ENCODE results near the gene MMP25. TPM values are rescaled to one million over a fixed set of nuclear protein-coding genes. Genes with fewer than 3 reads are reported as not detected.

MMP25 gene
- total RNA-seq, 1 experiment from 2014 or later, result 0.11 TPM

DNA sequence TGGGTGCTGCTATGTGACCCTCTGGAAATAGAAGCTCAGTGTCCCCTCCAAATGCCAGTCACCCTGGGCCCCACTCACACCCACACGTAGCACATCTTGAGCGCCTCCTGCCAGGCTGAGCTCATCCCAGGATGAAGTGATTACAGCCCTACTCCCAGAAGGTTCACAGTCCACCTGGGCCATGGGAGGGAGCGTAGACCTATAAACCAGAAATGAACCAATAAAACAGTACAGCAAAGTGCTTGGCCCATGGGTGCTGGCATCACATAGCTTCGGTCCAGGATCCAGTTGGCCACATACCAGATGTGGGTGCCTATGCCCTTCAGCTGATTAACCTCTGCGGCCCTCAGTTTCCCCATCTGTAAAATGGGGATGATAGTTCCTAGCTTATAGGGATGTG lies 7.5 kb upstream of the MMP25 start:
- CTCF ChIA-PET, result interaction anchor here (0.9 kb wide), 1 partner anchor 11 kb away, joined by 4 read pairs; no protein-coding TSS in a partner anchor
- BruUV-seq (replicated peaks), result no TSS peak

DNA sequence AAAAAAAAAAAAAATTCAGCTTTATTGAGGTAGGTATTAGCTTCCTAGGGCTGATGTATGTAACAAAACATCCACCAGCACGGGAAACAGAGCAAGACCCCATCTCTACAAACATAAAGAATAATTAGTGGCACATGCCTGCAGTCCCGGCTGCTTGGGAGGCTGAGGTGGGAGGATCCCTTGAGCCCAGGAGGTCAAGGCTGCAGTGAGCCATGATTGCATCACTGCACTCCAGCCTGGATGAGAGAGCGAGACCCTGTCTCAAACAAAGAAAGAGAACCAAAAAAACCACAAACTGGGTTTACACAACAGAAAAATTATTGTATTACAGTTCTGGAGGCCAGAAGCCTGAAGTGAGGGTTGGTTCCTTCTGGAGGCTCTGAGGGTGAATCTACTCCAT lies 4.0 kb upstream of the MMP25 start:
- no peaks in the 10 kb centered on the region for H3K9me3 ChIP-seq
- Mint-ChIP-seq H3K36me3 (ENCODE audit: insufficient read depth, unreplicated experiment) (no peaks in the 10 kb centered on the region), H3K9me3 (ENCODE audit: unreplicated experiment) (no peaks in the 10 kb centered on the region), H3K4me3 (ENCODE audit: unreplicated experiment) (no peak overlapping the region), H3K27me3 (ENCODE audit: insufficient read depth, unreplicated experiment) (peaks cover 4% of the 10 kb centered on the region), H3K27ac (ENCODE audit: unreplicated experiment) (no peak overlapping the region), H3K4me1 (ENCODE audit: low read depth, unreplicated experiment) (no peaks in the 10 kb centered on the region)
- no peaks in the 10 kb centered on the region for H3K36me3 ChIP-seq (ENCODE audit: control insufficient read depth, insufficient read depth, low read length)
- intact Hi-C loops (cut with micrococcal nuclease; ENCODE audit: unreplicated experiment), result no loop called here
- H3K4me1 ChIP-seq, result no peaks in the 10 kb centered on the region
- no peak overlapping the region for H3K4me3 ChIP-seq (ENCODE audit: low read depth, low read length)
- no peak for DNase-seq
- BruUV-seq (replicated peaks), result no TSS peak
- TF ChIP-seq, protein P1, sequence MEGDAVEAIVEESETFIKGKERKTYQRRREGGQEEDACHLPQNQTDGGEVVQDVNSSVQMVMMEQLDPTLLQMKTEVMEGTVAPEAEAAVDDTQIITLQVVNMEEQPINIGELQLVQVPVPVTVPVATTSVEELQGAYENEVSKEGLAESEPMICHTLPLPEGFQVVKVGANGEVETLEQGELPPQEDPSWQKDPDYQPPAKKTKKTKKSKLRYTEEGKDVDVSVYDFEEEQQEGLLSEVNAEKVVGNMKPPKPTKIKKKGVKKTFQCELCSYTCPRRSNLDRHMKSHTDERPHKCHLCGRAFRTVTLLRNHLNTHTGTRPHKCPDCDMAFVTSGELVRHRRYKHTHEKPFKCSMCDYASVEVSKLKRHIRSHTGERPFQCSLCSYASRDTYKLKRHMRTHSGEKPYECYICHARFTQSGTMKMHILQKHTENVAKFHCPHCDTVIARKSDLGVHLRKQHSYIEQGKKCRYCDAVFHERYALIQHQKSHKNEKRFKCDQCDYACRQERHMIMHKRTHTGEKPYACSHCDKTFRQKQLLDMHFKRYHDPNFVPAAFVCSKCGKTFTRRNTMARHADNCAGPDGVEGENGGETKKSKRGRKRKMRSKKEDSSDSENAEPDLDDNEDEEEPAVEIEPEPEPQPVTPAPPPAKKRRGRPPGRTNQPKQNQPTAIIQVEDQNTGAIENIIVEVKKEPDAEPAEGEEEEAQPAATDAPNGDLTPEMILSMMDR (IDR thresholded peaks at IDR 0.05; ENCODE audit: insufficient read depth in 1 of 2, low read depth in 1 of 2, low read length in 1 of 2, severe bottlenecking in 1 of 2, unreplicated experiment in 1 of 2), result no peak
- ChIA-PET POLR2A (interaction anchor here (0.6 kb wide), 1 partner anchor 62 kb away, joined by 3 read pairs; the partner anchor contains the start of gene PKMYT1), CTCF (interaction anchor here (0.8 to 1.1 kb wide), 3 partner anchors 11 to 16 kb away, joined by 3 to 4 read pairs (median 4); no protein-coding TSS in a partner anchor)
- no peaks in the 10 kb centered on the region; the same call in 1 of the 2 replicates for H3K27me3 ChIP-seq (replicated peaks; ENCODE audit: control insufficient read depth, insufficient read depth, low read length)

More for the DNA sequence above, 7.5 kb upstream of the MMP25 start:
- no peak overlapping the region for H3K4me3 Mint-ChIP-seq (ENCODE audit: unreplicated experiment)
- H3K27me3 Mint-ChIP-seq (ENCODE audit: insufficient read depth, unreplicated experiment), result no peaks in the 10 kb centered on the region
- H3K9me3 Mint-ChIP-seq (ENCODE audit: unreplicated experiment), result no peaks in the 10 kb centered on the region
- TF ChIP-seq, protein P1 (IDR thresholded peaks at IDR 0.05; ENCODE audit: insufficient read depth in 1 of 2, low read depth in 1 of 2, low read length in 1 of 2, severe bottlenecking in 1 of 2, unreplicated experiment in 1 of 2), result no peak
- no peak for DNase-seq
- intact Hi-C loops (cut with micrococcal nuclease; ENCODE audit: unreplicated experiment), result no loop called here
- Histone ChIP-seq H3K4me1 (no peaks in the 10 kb centered on the region), H3K4me3 (ENCODE audit: low read depth, low read length) (no peak overlapping the region), H3K27me3 (replicated peaks; ENCODE audit: control insufficient read depth, insufficient read depth, low read length) (no peaks in the 10 kb centered on the region), H3K9me3 (no peaks in the 10 kb centered on the region), H3K36me3 (ENCODE audit: control insufficient read depth, insufficient read depth, low read length) (no peaks in the 10 kb centered on the region)
- no peak overlapping the region for H3K27ac Mint-ChIP-seq (ENCODE audit: unreplicated experiment)
- no peaks in the 10 kb centered on the region for H3K4me1 Mint-ChIP-seq (ENCODE audit: low read depth, unreplicated experiment)
- peaks cover under 1% of the 10 kb centered on the region for H3K36me3 Mint-ChIP-seq (ENCODE audit: insufficient read depth, unreplicated experiment)
- POLR2A ChIA-PET, result interaction anchor here (0.6 kb wide), 1 partner anchor 71 kb away, joined by 3 read pairs; no protein-coding TSS in a partner anchor

DNA sequence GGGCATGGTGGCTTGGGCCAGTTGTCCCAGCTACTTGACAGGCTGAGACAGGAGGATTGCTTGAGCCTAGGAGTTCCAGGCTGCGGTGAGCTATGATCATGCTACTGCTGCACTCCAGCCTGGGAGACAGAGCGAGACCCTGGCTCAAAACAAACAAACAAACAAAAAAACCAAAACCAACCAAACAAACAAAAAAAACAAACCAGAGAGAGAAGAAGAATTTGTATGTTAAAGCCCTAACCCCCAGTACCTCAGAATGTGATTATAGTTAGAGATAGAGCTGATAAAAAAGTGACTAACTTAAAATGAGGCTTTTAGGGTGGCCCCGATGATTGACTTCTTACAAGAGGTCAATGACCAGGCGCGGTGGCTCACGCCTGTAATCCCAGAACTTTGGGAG lies 1.7 kb upstream of the MMP25 start:
- no peaks in the 10 kb centered on the region for H3K4me1 ChIP-seq
- peak overlapping the region; percentile 61 for H3K4me3 Mint-ChIP-seq (ENCODE audit: unreplicated experiment)
- H3K27ac Mint-ChIP-seq (ENCODE audit: unreplicated experiment), result no peak overlapping the region
- H3K36me3 ChIP-seq (ENCODE audit: control insufficient read depth, insufficient read depth, low read length), result no peaks in the 10 kb centered on the region
- no peaks in the 10 kb centered on the region; the same call in 1 of the 2 replicates for H3K27me3 ChIP-seq (replicated peaks; ENCODE audit: control insufficient read depth, insufficient read depth, low read length)
- H3K27me3 Mint-ChIP-seq (ENCODE audit: insufficient read depth, unreplicated experiment), result peaks cover 4% of the 10 kb centered on the region
- ChIA-PET POLR2A (no interaction called here), CTCF (interaction anchor here (1.5 kb wide), 1 partner anchor 13 kb away, joined by 4 read pairs; no protein-coding TSS in a partner anchor)
- intact Hi-C loops (cut with micrococcal nuclease; ENCODE audit: unreplicated experiment), result no loop called here
- no TSS peak for BruUV-seq (replicated peaks)
- no peak overlapping the region for H3K4me3 ChIP-seq (ENCODE audit: low read depth, low read length)
- no peaks in the 10 kb centered on the region for H3K9me3 ChIP-seq
- TF ChIP-seq, protein P1 (IDR thresholded peaks at IDR 0.05; ENCODE audit: insufficient read depth in 1 of 2, low read depth in 1 of 2, low read length in 1 of 2, severe bottlenecking in 1 of 2, unreplicated experiment in 1 of 2), result no peak
- no peaks in the 10 kb centered on the region for H3K9me3 Mint-ChIP-seq (ENCODE audit: unreplicated experiment)
- no peak for DNase-seq
- no peaks in the 10 kb centered on the region for H3K36me3 Mint-ChIP-seq (ENCODE audit: insufficient read depth, unreplicated experiment)
- no peaks in the 10 kb centered on the region for H3K4me1 Mint-ChIP-seq (ENCODE audit: low read depth, unreplicated experiment)
